HepG2 (cell line): ENCODE measurements around the gene OR11H7. TPM values are rescaled to one million over a fixed set of nuclear protein-coding genes. Genes with fewer than 3 reads are reported as not detected.

Experiments
- ATAC-seq: fragments of 200-7000 bp; cut with Tn5 transposase; 3 replicates; pipeline ENCODE4 v1.9.1; 2020; ENCODE audit warnings: mild to moderate bottlenecking, moderate library complexity
- BruUV-seq: library from RNA; stranded (reverse); fragments of 400-500 nt; replicated peaks from 2 replicates; lab custom pipeline; 2021; lab: Mats Ljungman, UMichigan
- CTCF ChIA-PET: fragments of 300-600 bp; formaldehyde crosslinking; extraction: SDS; loops from one replicate; lab custom pipeline; 2021; ENCODE audit warnings: low total read pairs, inconsistent platforms, low intra/inter-chr PET ratio; lab: Yijun Ruan, JAX
- POLR2A ChIA-PET: fragments of 350-600 bp; sonication (Branson Sonifier 250); formaldehyde crosslinking; loops from one replicate; lab custom pipeline; 2020; ENCODE audit warnings: antibody characterized with exemption, inconsistent platforms; lab: Yijun Ruan, JAX
- DNase-seq: peaks from one replicate; pipeline ENCODE4 v3.0.0-alpha.2; 2015; ENCODE audit warnings: low spot score
- FAIRE-seq: peaks from 3 replicates; lab custom pipeline; 2011; peaks lifted over from hg19 to GRCh38; lab: Jason Lieb, UNC
- H2AFZ ChIP-seq: one replicate; pipeline ENCODE4 v1.6.1; 2011; ENCODE audit warnings: low read length, inconsistent platforms
- H3K27ac ChIP-seq: fragments of 300-600 bp; 3 replicates; pipeline ENCODE4 v1.8.0; 2011; ENCODE audit warnings: mixed run types, mild to moderate bottlenecking, mixed read lengths, low read length, inconsistent platforms; ENCODE audit not compliant: insufficient read depth; ENCODE audit errors: extremely low read length
- H3K27me3 ChIP-seq, 2 experiments: fragments of 200-600 bp in 1 of 2; 2 replicates in 1 of 2; 3 replicates in 1 of 2; pipeline versions ENCODE4 v1.6.0 to v1.8.0; 2011; ENCODE audit warnings: low read length in 2 of 2, mild to moderate bottlenecking in 2 of 2, moderate library complexity in 2 of 2, inconsistent platforms in 1 of 2; ENCODE audit not compliant: insufficient read depth in 2 of 2, control insufficient read depth in 1 of 2
- H3K36me3 ChIP-seq, 2 experiments: fragments of 200-600 bp in 1 of 2; replicated peaks in 1 of 2; 2 replicates in 1 of 2; 3 replicates in 1 of 2; pipeline versions ENCODE4 v1.5.1 to v1.8.0; 2011; ENCODE audit warnings: low read length in 2 of 2, inconsistent platforms in 1 of 2; ENCODE audit not compliant: insufficient read depth in 2 of 2, control insufficient read depth in 1 of 2
- H3K4me1 ChIP-seq: 2 replicates; pipeline ENCODE4 v1.5.1; 2012; ENCODE audit warnings: low read length, inconsistent platforms; ENCODE audit not compliant: insufficient read depth
- H3K4me2 ChIP-seq: 2 replicates; pipeline ENCODE4 v1.6.0; 2011; ENCODE audit warnings: low read depth, low read length, inconsistent platforms
- H3K4me3 ChIP-seq, 3 experiments: fragments of 200-600 bp in 1 of 3; sonication (generic), shearing (Covaris generic) in 1 of 3; replicated peaks in 1 of 3; 2 replicates each; pipeline ENCODE4 v1.5.1; 2011 to 2016; ENCODE audit warnings: low read length in 3 of 3, inconsistent platforms in 2 of 3, low read depth in 2 of 3, mild to moderate bottlenecking in 2 of 3, control low read depth in 1 of 3, mixed read lengths in 1 of 3; ENCODE audit not compliant: insufficient read depth in 1 of 3
- H3K79me2 ChIP-seq: one replicate; pipeline ENCODE4 v1.6.1; 2011; ENCODE audit warnings: low read length, inconsistent platforms; ENCODE audit not compliant: insufficient read depth
- H3K9ac ChIP-seq: 2 replicates; pipeline ENCODE4 v1.6.0; 2011; ENCODE audit warnings: mild to moderate bottlenecking, low read depth, low read length, inconsistent platforms; ENCODE audit not compliant: insufficient read depth
- H3K9me3 ChIP-seq: 2 replicates; pipeline ENCODE4 v1.5.1; 2012; ENCODE audit warnings: mild to moderate bottlenecking, low read length
- H4K20me1 ChIP-seq: 2 replicates; pipeline ENCODE4 v1.6.0; 2011; ENCODE audit warnings: inconsistent platforms, mild to moderate bottlenecking, low read length, moderate library complexity; ENCODE audit not compliant: insufficient read depth
- PHF5A ChIP-seq: IDR thresholded peaks from one replicate; pipeline ENCODE4 v1.6.1; 2018; ENCODE audit warnings: low read depth, missing genetic modification reagents; ENCODE audit not compliant: unreplicated experiment
- ZBTB10 ChIP-seq: sonication (generic); formaldehyde crosslinking; IDR thresholded peaks from 2 replicates; pipeline ENCODE4 v1.4.0; 2020; ENCODE audit warnings: missing genetic modification reagents, borderline replicate concordance
- ZMAT3 ChIP-seq: sonication (generic); formaldehyde crosslinking; conservative IDR thresholded peaks from 2 replicates; pipeline ENCODE4 v1.7.0; 2021; ENCODE audit warnings: missing genetic modification reagents
- ZNF281 ChIP-seq: sonication (generic); formaldehyde crosslinking; IDR thresholded peaks from 2 replicates; pipeline ENCODE4 v1.4.0; 2020; ENCODE audit warnings: missing genetic modification reagents, borderline replicate concordance
- WGBS: methylation state at CpG from one replicate; pipeline ENCODE4 v1.1.6; 2017; ENCODE audit warnings: low lambda C conversion rate; 5-methylcytosine and 5-hydroxymethylcytosine counted together
- in situ Hi-C: cut with HindIII; loops from 2 replicates; pipeline ENCODE4 v1.10.0; 2017; ENCODE audit warnings: low pct_unique_long_range_greater_than_20kb; ENCODE audit not compliant: extremely low pct_ligation_motif_present
- intact Hi-C: fragments of 100-400 bp; cut with micrococcal nuclease; formaldehyde crosslinking; loops from one replicate; pipeline ENCODE4 v1.10.0; 2022; ENCODE audit not compliant: unreplicated experiment
- polyA plus RNA-seq, 8 experiments: library from polyadenylated mRNA; depleted of rRNA in 3 of 8; stranded (reverse) in 7 of 8; unstranded in 1 of 8; fragments of >200 nt; fragmentation: Illumina TruSeq in 4 of 8; extraction: Trizol in 4 of 8; gene quantifications; 2 replicates each; pipeline versions ENCODE4 v1.2.1 to v1.2.3, GENCODE V29; 2011 to 2016; ENCODE audit warnings: low read depth in 4 of 8, missing spikeins in 1 of 8, mixed read lengths in 1 of 8; ENCODE audit not compliant: insufficient read depth in 1 of 8
- total RNA-seq, 5 experiments: library from RNA; depleted of rRNA; stranded (reverse); fragments of >200 nt; fragmentation: Illumina TruSeq; extraction: Trizol; gene quantifications; 2 replicates each; pipeline ENCODE4 v1.2.3, GENCODE V29; 2016; ENCODE audit warnings: low read depth in 1 of 5

Gene OR11H7
- total and polyA plus RNA-seq, 2 of the 13 experiments (the other 11 are each of a cell fraction or from before 2014, with no cell fraction given): not detected

- Histone ChIP-seq H3K9me3 (no peaks in the 10 kb centered on the region), H3K4me1 (no peaks in the 10 kb centered on the region), H3K4me3 (no peak overlapping the region), H3K9ac (no peak overlapping the region), H3K27ac (no peak overlapping the region), H3K4me2 (no peak overlapping the region), H2AFZ (no peak overlapping the region), H3K27me3 (no peaks in the 10 kb centered on the region), H3K36me3 (no peaks in the 10 kb centered on the region), H3K79me2 (no peaks in the 10 kb centered on the region), H4K20me1 (no peaks in the 10 kb centered on the region)
- no peak for TF ChIP-seq ZBTB10 (CRISPR knock-in tag)
- TF ChIP-seq ZNF281 (CRISPR knock-in tag): no peak
- TF ChIP-seq PHF5A (CRISPR knock-in tag): no peak
- no peak for TF ChIP-seq ZMAT3 (CRISPR knock-in tag)
- DNase-seq (no peak), ATAC-seq (no peak), FAIRE-seq (no peak)
- no TSS peak for BruUV-seq
- CTCF ChIA-PET: no interaction called here
- POLR2A ChIA-PET: no interaction called here
- WGBS: 0% methylated on average over 2 of the region's 2 CpGs
- intact Hi-C loops (no loop called here), in situ Hi-C loops (no loop called here)
Observed at GRCh38 chr14:20179880-20180279, 48.9 kb upstream of the OR11H7 start.
